A549 (cell line): ENCODE data around the gene CFAP99. TPM values are rescaled to one million over a fixed set of nuclear protein-coding genes. Genes with fewer than 3 reads are reported as not detected.
"Not testable (repeated sequence)": the region's sequence is repeated elsewhere in the genome, so short reads cannot be mapped to it uniquely, and the experiment has no call there.

Source experiments
- ATAC-seq, 2 experiments: fragments of 200-7000 bp in 1 of 2; fragments of >200 bp in 1 of 2; cut with Nextera tagmentation in 1 of 2; cut with Tn5 transposase in 1 of 2; 3 replicates each; pipeline versions ENCODE4 v1.8.0 to v1.9.1; 2018 to 2020; ENCODE audit warnings: mild to moderate bottlenecking in 1 of 2, moderate library complexity in 1 of 2
- CTCF ChIA-PET: fragments of 300-600 bp; sonication (Branson Sonifier 250); formaldehyde crosslinking; extraction: SDS; loops from one replicate; lab custom pipeline; 2021; ENCODE audit warnings: antibody characterized with exemption, inconsistent platforms; lab: Yijun Ruan, JAX
- POLR2A ChIA-PET: fragments of 350-600 bp; formaldehyde crosslinking; extraction: SDS; loops from one replicate; lab custom pipeline; 2021; ENCODE audit warnings: antibody characterized with exemption, inconsistent platforms; lab: Yijun Ruan, JAX
- DNase-seq, 2 experiments: peaks; one replicate each; pipeline versions ENCODE4 v3.0.0 to v3.0.0-alpha.2; 2011 to 2016; ENCODE audit warnings: low read depth in 1 of 2, low spot score in 1 of 2
- FAIRE-seq: peaks from 2 replicates; lab custom pipeline; 2011; peaks lifted over from hg19 to GRCh38; lab: Jason Lieb, UNC
- H3K27ac ChIP-seq, 2 experiments: fragments of >200 bp; sonication (Bioruptor Twin); formaldehyde crosslinking; 3 replicates each; pipeline ENCODE4 v1.5.1; 2016 to 2017
- H3K4me1 ChIP-seq: fragments of >200 bp; sonication (Bioruptor Twin); formaldehyde crosslinking; 3 replicates; pipeline ENCODE4 v1.6.1; 2016
- H3K4me2 ChIP-seq: fragments of >200 bp; sonication (Bioruptor Twin); formaldehyde crosslinking; 3 replicates; pipeline ENCODE4 v1.6.1; 2016
- H3K4me3 ChIP-seq: fragments of >200 bp; sonication (Bioruptor Twin); formaldehyde crosslinking; 3 replicates; pipeline ENCODE4 v1.5.1; 2016
- H3K9me3 ChIP-seq: fragments of >200 bp; sonication (Bioruptor Twin); formaldehyde crosslinking; 3 replicates; pipeline ENCODE4 v1.6.1; 2016
- ATOH8 ChIP-seq: fragments of 250-450 bp; sonication (Bioruptor Pico); IDR thresholded peaks from 2 replicates; pipeline ENCODE4 v1.5.0; 2020; ENCODE audit warnings: low read depth, mild to moderate bottlenecking, moderate library complexity
- CBX2 ChIP-seq: fragments of 200-600 bp; sonication (generic); IDR thresholded peaks from 2 replicates; pipeline ENCODE4 v1.6.1; 2016; ENCODE audit warnings: low read depth, mild to moderate bottlenecking, borderline replicate concordance
- CHD4 ChIP-seq: fragments of 200-600 bp; sonication (generic); IDR thresholded peaks from 2 replicates; pipeline ENCODE4 v1.6.1; 2016; ENCODE audit warnings: antibody characterized with exemption, mild to moderate bottlenecking, borderline replicate concordance
- E2F6 ChIP-seq: IDR thresholded peaks from 2 replicates; pipeline ENCODE4 v1.6.1; 2012; ENCODE audit warnings: low read depth, borderline replicate concordance
- EHMT2 ChIP-seq: fragments of 200-600 bp; sonication (generic); IDR thresholded peaks from 2 replicates; pipeline ENCODE4 v1.6.1; 2016; ENCODE audit warnings: antibody characterized with exemption, low read depth, mild to moderate bottlenecking, moderate library complexity
- ELK1 ChIP-seq: fragments of 150-350 bp; IDR thresholded peaks from 2 replicates; pipeline ENCODE4 v1.6.1; 2014; ENCODE audit warnings: low read depth, mild to moderate bottlenecking, low read length
- EP300 ChIP-seq, 2 experiments: fragments of >200 bp; sonication (Bioruptor Twin); formaldehyde crosslinking; IDR thresholded peaks; 2 replicates in 1 of 2; 3 replicates in 1 of 2; pipeline ENCODE4 v1.6.1; 2016 to 2017
- HDAC2 ChIP-seq: fragments of 200-600 bp; sonication (generic); IDR thresholded peaks from 2 replicates; pipeline ENCODE4 v1.6.1; 2016
- HES2 ChIP-seq: fragments of >200 bp; sonication (Bioruptor Twin); formaldehyde crosslinking; IDR thresholded peaks from 2 replicates; pipeline ENCODE4 v1.6.1; 2016
- HEYL ChIP-seq: fragments of 250-450 bp; sonication (Bioruptor Pico); IDR thresholded peaks from 2 replicates; pipeline ENCODE4 v1.8.0; 2021; ENCODE audit warnings: mild to moderate bottlenecking, moderate library complexity
- KDM5A ChIP-seq: fragments of 200-600 bp; sonication (generic); IDR thresholded peaks from 2 replicates; pipeline ENCODE4 v1.6.1; 2016; ENCODE audit warnings: antibody characterized with exemption, mild to moderate bottlenecking
- MAFK ChIP-seq: fragments of 450-650 bp; IDR thresholded peaks from 2 replicates; pipeline ENCODE4 v1.6.1; 2014; ENCODE audit not compliant: partially characterized antibody
- MAZ ChIP-seq: fragments of 150-350 bp; IDR thresholded peaks from 2 replicates; pipeline ENCODE4 v1.6.1; 2014; ENCODE audit warnings: antibody characterized with exemption, low read depth, low read length, borderline replicate concordance
- NPAS2 ChIP-seq: fragments of 250-450 bp; sonication (Bioruptor Pico); IDR thresholded peaks from 2 replicates; pipeline ENCODE4 v1.8.0; 2022; ENCODE audit warnings: mild to moderate bottlenecking, moderate library complexity, borderline replicate concordance
- PHF8 ChIP-seq: fragments of 200-600 bp; sonication (generic); IDR thresholded peaks from 2 replicates; pipeline ENCODE4 v1.6.1; 2016; ENCODE audit warnings: low read depth, mild to moderate bottlenecking, antibody characterized with exemption, moderate library complexity, borderline replicate concordance
- POLR2AphosphoS2 ChIP-seq: conservative IDR thresholded peaks from 2 replicates; pipeline ENCODE4 v1.6.1; 2012; ENCODE audit warnings: low read length, improper control_type of control experiment, inconsistent platforms
- RAD21 ChIP-seq, 2 experiments: fragments of >200 bp in 1 of 2; sonication (Bioruptor Twin) in 1 of 2; formaldehyde crosslinking in 1 of 2; IDR thresholded peaks in 1 of 2; conservative IDR thresholded peaks in 1 of 2; 2 replicates in 1 of 2; 3 replicates in 1 of 2; pipeline ENCODE4 v1.6.1; 2012 to 2018; ENCODE audit warnings: inconsistent platforms in 1 of 2
- RARB ChIP-seq: fragments of 250-450 bp; sonication (Bioruptor Pico); IDR thresholded peaks from 2 replicates; pipeline ENCODE4 v1.8.0; 2021; ENCODE audit warnings: mild to moderate bottlenecking, moderate library complexity
- TP53 ChIP-seq: fragments of 250-450 bp; sonication (Bioruptor Pico); IDR thresholded peaks from 2 replicates; pipeline ENCODE4 v1.5.0; 2021; ENCODE audit warnings: mild to moderate bottlenecking, moderate library complexity
- ZC3H11A ChIP-seq: fragments of 450-650 bp; IDR thresholded peaks from 2 replicates; pipeline ENCODE4 v1.6.1; 2014; ENCODE audit warnings: antibody characterized with exemption, mild to moderate bottlenecking
- ZFP36 ChIP-seq: fragments of 450-650 bp; IDR thresholded peaks from 2 replicates; pipeline ENCODE4 v1.6.1; 2014; ENCODE audit warnings: borderline replicate concordance; ENCODE audit not compliant: partially characterized antibody
- WGBS: methylation state at CpG from one replicate; pipeline ENCODE4 v1.1.6; 2017; ENCODE audit errors: missing lambda C conversion rate; 5-methylcytosine and 5-hydroxymethylcytosine counted together
- polyA plus RNA-seq, 4 experiments: library from polyadenylated mRNA; depleted of rRNA in 3 of 4; stranded (reverse); fragments of >200 nt; fragmentation: RNase III in 1 of 4; extraction: RNeasy Plus Mini Kit Qiagen cat#74134 plus additional on column Dnase treatment in 1 of 4; gene quantifications; 2 replicates in 3 of 4; 3 replicates in 1 of 4; pipeline ENCODE4 v1.2.3, GENCODE V29; 2011 to 2017
- TF ChIP-seq, protein P1 (sequence below): fragments of 450-650 bp; IDR thresholded peaks from 2 replicates; pipeline ENCODE4 v1.6.1; 2014; ENCODE audit warnings: antibody characterized with exemption

CFAP99 gene
- polyA plus RNA-seq, 2 of the 4 experiments (the other 2 are of a cell fraction): 0.09 TPM; not detected in 1

DNA sequence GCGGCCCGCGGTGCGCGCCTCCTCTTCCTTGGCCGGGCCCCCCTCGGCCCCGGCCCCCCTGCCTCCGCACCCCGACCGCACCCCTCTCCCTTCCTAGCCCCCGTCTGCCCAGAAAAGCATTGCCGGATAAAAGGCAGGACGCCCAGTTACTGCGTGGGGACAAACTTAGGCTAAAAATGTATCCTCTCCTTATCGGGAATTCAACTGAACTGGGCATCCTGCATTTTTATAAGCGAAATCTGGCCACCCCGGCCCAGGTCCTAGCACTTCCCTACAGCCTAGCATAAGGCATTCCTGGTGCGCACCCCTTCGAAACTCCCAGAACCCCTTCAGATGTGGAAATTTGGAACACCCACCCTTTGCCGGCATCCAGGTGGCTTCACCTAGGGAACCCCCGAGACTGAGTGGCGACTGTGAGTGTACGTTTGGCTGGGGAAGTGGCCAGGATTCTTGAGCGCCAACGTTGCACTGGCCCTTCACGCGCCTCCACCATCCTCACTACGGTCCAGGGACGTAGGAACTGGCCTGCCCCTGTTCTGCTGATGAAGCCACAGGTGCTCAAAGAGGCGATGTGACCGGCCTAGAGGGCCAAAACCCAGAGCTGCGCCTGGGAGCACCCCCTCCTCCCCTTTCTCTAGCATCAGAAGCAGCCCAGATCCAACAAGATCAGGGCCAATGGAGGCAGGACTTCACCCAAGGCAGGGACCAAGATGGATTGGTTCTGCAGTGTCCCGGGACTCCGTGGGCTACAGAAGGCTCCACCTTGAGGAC is 44.4 kb downstream of the CFAP99 start:
- FAIRE-seq: no peak
- Histone ChIP-seq H3K4me2 (peak overlapping the region; percentile 99), H3K4me1 (peaks cover 8% of the 10 kb centered on the region), H3K9me3 (no peaks in the 10 kb centered on the region), H3K27ac (peak overlapping the region; percentile 80 to 89), H3K4me3 (peak overlapping the region; percentile 60)
- no peak for DNase-seq
- ATAC-seq: peak in 1 of 2 experiments; percentile 10; a peak in 3 of 6 replicates
- ChIA-PET CTCF (interaction anchor here (0.7 to 7.4 kb wide), 9 partner anchors 8 to 242 kb away, joined by 3 to 43 read pairs (median 4); partner anchors contain the start of genes HAUS3 and POLN), POLR2A (no interaction called here)
- WGBS: 46% methylated on average over 12 of the region's 35 CpGs
- TF ChIP-seq HES2 (no peak), ZC3H11A (no peak), EP300 (IDR thresholded peaks at IDR 0.05) (no peak), CBX2 (no peak), HDAC2 (no peak)

DNA sequence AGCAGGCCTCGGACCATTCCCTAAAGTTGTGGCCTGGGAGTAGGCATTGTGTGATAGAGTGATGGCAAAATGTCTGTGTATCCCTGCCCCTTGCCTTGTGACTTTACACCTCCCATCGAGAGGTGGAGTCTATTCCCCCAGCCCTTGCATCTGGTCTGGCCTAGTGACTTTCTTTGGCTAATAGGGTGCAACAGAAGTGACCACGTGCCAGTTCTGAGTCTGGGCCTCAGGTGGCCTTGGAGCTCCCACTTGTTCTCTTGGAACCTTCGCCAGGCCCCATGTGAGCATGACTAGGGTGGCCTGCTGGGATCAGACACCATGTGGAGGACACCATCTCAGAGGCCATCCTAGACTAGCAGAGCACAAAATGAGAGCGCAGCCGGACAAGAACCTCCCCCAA is 46.3 kb downstream of the CFAP99 start:
- POLR2A ChIA-PET: no interaction called here
- no peak for FAIRE-seq

DNA sequence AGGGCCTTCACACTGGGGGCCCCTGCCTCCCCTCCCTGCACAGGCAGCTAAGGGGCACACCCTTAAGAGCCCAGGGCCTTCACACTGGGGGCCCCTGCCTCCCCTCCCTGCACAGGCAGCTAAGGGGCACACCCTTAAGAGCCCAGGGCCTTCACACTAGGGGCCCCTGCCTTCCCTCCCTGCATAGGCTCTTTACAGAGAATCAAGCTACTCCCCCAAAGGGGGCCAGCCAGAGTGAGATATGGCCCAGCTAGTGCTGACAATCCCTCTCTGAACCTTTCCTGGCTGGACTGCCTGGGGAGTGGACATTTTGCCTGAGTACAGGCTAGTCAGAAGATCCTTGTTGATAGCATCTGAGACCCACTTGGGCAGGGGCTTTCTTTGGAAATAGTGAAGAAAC is 46.8 kb downstream of the CFAP99 start:
- ATAC-seq, H3K4me1 ChIP-seq, DNase-seq, FAIRE-seq, H3K4me2 ChIP-seq, H3K4me3 ChIP-seq, H3K27ac ChIP-seq, POLR2A ChIA-PET, H3K9me3 ChIP-seq: not testable (repeated sequence)
- CTCF ChIA-PET: interaction anchor here (0.6 to 7.4 kb wide), 6 partner anchors 49 to 250 kb away, joined by 3 to 43 read pairs (median 4); partner anchors contain the start of gene MXD4

More for the DNA sequence above, 46.3 kb downstream of the CFAP99 start:
- H3K4me1 ChIP-seq: peaks cover 8% of the 10 kb centered on the region
- ATAC-seq: no peak
- TF ChIP-seq MAZ: no peak
- TF ChIP-seq ELK1: no peak
- no peak for TF ChIP-seq KDM5A
- no peak for TF ChIP-seq EP300 (IDR thresholded peaks at IDR 0.05)
- TF ChIP-seq CBX2: no peak
- no peak for TF ChIP-seq MAFK
- no peak for TF ChIP-seq EHMT2
- no peak for TF ChIP-seq RARB (CRISPR knock-in tag)
- no peak for TF ChIP-seq E2F6
- no peak for TF ChIP-seq PHF8
- TF ChIP-seq RAD21 (conservative IDR thresholded peaks at IDR 0.05 in 1 of 2, IDR thresholded peaks at IDR 0.05 in 1 of 2): no peak
- no peak for TF ChIP-seq HEYL
- TF ChIP-seq, protein P1, sequence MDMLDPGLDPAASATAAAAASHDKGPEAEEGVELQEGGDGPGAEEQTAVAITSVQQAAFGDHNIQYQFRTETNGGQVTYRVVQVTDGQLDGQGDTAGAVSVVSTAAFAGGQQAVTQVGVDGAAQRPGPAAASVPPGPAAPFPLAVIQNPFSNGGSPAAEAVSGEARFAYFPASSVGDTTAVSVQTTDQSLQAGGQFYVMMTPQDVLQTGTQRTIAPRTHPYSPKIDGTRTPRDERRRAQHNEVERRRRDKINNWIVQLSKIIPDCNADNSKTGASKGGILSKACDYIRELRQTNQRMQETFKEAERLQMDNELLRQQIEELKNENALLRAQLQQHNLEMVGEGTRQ: no peak
- no peak for TF ChIP-seq ZFP36
- no peak for TF ChIP-seq ZC3H11A
- no peak for TF ChIP-seq CHD4
- no peak for TF ChIP-seq POLR2AphosphoS2
- TF ChIP-seq TP53: no peak
- TF ChIP-seq ATOH8: no peak
- TF ChIP-seq NPAS2 (CRISPR knock-in tag): no peak
- TF ChIP-seq, all 56 proteins: peak for 0
- no peak overlapping the region for H3K4me2 ChIP-seq
- 100% methylated on average over 1 of the region's 6 CpGs for WGBS
- no peak overlapping the region for H3K4me3 ChIP-seq
- H3K27ac ChIP-seq: no peak overlapping the region
- no peak for DNase-seq
- CTCF ChIA-PET: interaction anchor here (0.6 to 7.4 kb wide), 6 partner anchors 52 to 249 kb away, joined by 3 to 43 read pairs (median 4); partner anchors contain the start of gene MXD4
- H3K9me3 ChIP-seq: no peaks in the 10 kb centered on the region
